ENCODE measurements around the gene KIFC3.

GRCh38 chr16:57749101-57749692 lies 53.1 kb downstream of the KIFC3 start:
- TF ChIP-seq KDM5A (IDR thresholded peaks at IDR 0.05; ENCODE audit: low read length) (no peak), POLR2A (IDR thresholded peaks at IDR 0.05; ENCODE audit: control extremely low read depth in 1 of 2, low read depth in 2 of 2, low read length in 2 of 2) (no peak), CHD2 (IDR thresholded peaks at IDR 0.05; ENCODE audit: low read length) (no peak), EP300 (IDR thresholded peaks at IDR 0.05; ENCODE audit: borderline replicate concordance in 1 of 2, low read depth in 2 of 2, low read length in 2 of 2) (no peak)
